HAP-1 (cell line): ENCODE data around the gene METTL15.
"Not testable (repeated sequence)": the region's sequence is repeated elsewhere in the genome, so short reads cannot be mapped to it uniquely, and the experiment has no call there.

ENCODE experiments used
- DNase-seq, 2 experiments: peaks; one replicate each; pipeline ENCODE4 v3.0.0-alpha.2; 2016 to 2020; ENCODE audit warnings: low spot score in 2 of 2
- H3K27me3 ChIP-seq: fragments of 250-450 bp; sonication (Bioruptor Pico); 2 replicates; pipeline ENCODE4 v1.5.1; 2020; ENCODE audit warnings: low read depth, mild to moderate bottlenecking, moderate library complexity
- H3K36me3 ChIP-seq: fragments of 250-450 bp; sonication (Bioruptor Pico); replicated peaks from 2 replicates; pipeline ENCODE4 v1.5.1; 2020; ENCODE audit warnings: mild to moderate bottlenecking
- H3K4me1 ChIP-seq: fragments of 250-450 bp; sonication (Bioruptor Pico); 2 replicates; pipeline ENCODE4 v1.5.1; 2020; ENCODE audit warnings: mild to moderate bottlenecking
- H3K4me3 ChIP-seq: fragments of 250-450 bp; sonication (Bioruptor Pico); 2 replicates; pipeline ENCODE4 v1.5.1; 2020; ENCODE audit warnings: mild to moderate bottlenecking, moderate library complexity
- H3K9me3 ChIP-seq: fragments of 250-450 bp; sonication (Bioruptor Pico); 2 replicates; pipeline ENCODE4 v1.5.1; 2020; ENCODE audit warnings: mild to moderate bottlenecking, moderate library complexity
- in situ Hi-C: fragments of 300-500 bp; cut with MboI; formaldehyde crosslinking; loops from 3 replicates; pipeline ENCODE4 v1.14.3; 2020; ENCODE audit warnings: low sequenced_read_pairs, inconsistent platforms, mixed read lengths

Gene METTL15

GRCh38 chr11:28245131-28245530 lies 136.9 kb downstream of the METTL15 start:
- Histone ChIP-seq H3K27me3 (no peaks in the 10 kb centered on the region), H3K4me3 (no peak overlapping the region), H3K9me3 (no peaks in the 10 kb centered on the region), H3K36me3 (no peaks in the 10 kb centered on the region), H3K4me1 (no peaks in the 10 kb centered on the region)
- in situ Hi-C loops, result no loop called here
- no peak for DNase-seq

GRCh38 chr11:28250192-28250591 lies 142.0 kb downstream of the METTL15 start:
- DNase-seq, result no peak
- H3K4me1 ChIP-seq, result no peaks in the 10 kb centered on the region
- no peaks in the 10 kb centered on the region for H3K27me3 ChIP-seq
- in situ Hi-C loops, result no loop called here
- no peak overlapping the region for H3K4me3 ChIP-seq
- no peaks in the 10 kb centered on the region for H3K9me3 ChIP-seq
- H3K36me3 ChIP-seq, result no peaks in the 10 kb centered on the region

- in situ Hi-C loops, result no loop called here
- Histone ChIP-seq H3K9me3 (no peaks in the 10 kb centered on the region), H3K36me3 (no peaks in the 10 kb centered on the region), H3K4me1 (no peaks in the 10 kb centered on the region), H3K4me3 (no peak overlapping the region), H3K27me3 (no peaks in the 10 kb centered on the region)
- DNase-seq, result no peak
Measured at GRCh38 chr11:28251257-28251656, 143.1 kb downstream of the METTL15 start.

GRCh38 chr11:28257761-28258160 lies 149.6 kb downstream of the METTL15 start:
- DNase-seq, result no peak
- no peak overlapping the region for H3K4me3 ChIP-seq
- no peaks in the 10 kb centered on the region for H3K9me3 ChIP-seq
- no peaks in the 10 kb centered on the region for H3K36me3 ChIP-seq
- no peaks in the 10 kb centered on the region for H3K27me3 ChIP-seq
- no peaks in the 10 kb centered on the region for H3K4me1 ChIP-seq
- in situ Hi-C loops, result no loop called here

GRCh38 chr11:28259177-28259843 lies 151.1 kb downstream of the METTL15 start:
- no peak for DNase-seq
- in situ Hi-C loops, result no loop called here
- H3K27me3 ChIP-seq, result no peaks in the 10 kb centered on the region
- H3K36me3 ChIP-seq, result no peaks in the 10 kb centered on the region
- H3K9me3 ChIP-seq, result no peaks in the 10 kb centered on the region
- H3K4me3 ChIP-seq, result no peak overlapping the region
- H3K4me1 ChIP-seq, result no peaks in the 10 kb centered on the region

- in situ Hi-C loops, result no loop called here
Measured at GRCh38 chr11:28268925-28269324, 160.7 kb downstream of the METTL15 start.

GRCh38 chr11:28269586-28269985 lies 161.4 kb downstream of the METTL15 start:
- no peak overlapping the region for H3K4me3 ChIP-seq
- H3K9me3 ChIP-seq, result no peaks in the 10 kb centered on the region
- H3K36me3 ChIP-seq, result no peaks in the 10 kb centered on the region
- in situ Hi-C loops, result no loop called here
- no peaks in the 10 kb centered on the region for H3K27me3 ChIP-seq
- no peak for DNase-seq
- no peaks in the 10 kb centered on the region for H3K4me1 ChIP-seq

More at GRCh38 chr11:28268925-28269324, 160.7 kb downstream of the METTL15 start:
- H3K36me3 ChIP-seq, result no peaks in the 10 kb centered on the region
- no peaks in the 10 kb centered on the region for H3K9me3 ChIP-seq
- DNase-seq, result no peak
- no peaks in the 10 kb centered on the region for H3K4me1 ChIP-seq
- H3K4me3 ChIP-seq, result no peak overlapping the region
- H3K27me3 ChIP-seq, result no peaks in the 10 kb centered on the region

GRCh38 chr11:28272247-28272646 lies 164.1 kb downstream of the METTL15 start:
- H3K27me3 ChIP-seq, H3K36me3 ChIP-seq, H3K4me3 ChIP-seq, H3K4me1 ChIP-seq, H3K9me3 ChIP-seq, DNase-seq, in situ Hi-C loops: not testable (repeated sequence)

GRCh38 chr11:28274216-28274615 lies 166.0 kb downstream of the METTL15 start:
- no peaks in the 10 kb centered on the region for H3K36me3 ChIP-seq
- no peaks in the 10 kb centered on the region for H3K9me3 ChIP-seq
- DNase-seq, result no peak
- in situ Hi-C loops, result no loop called here
- H3K27me3 ChIP-seq, result no peaks in the 10 kb centered on the region
- H3K4me1 ChIP-seq, result no peaks in the 10 kb centered on the region
- no peak overlapping the region for H3K4me3 ChIP-seq

GRCh38 chr11:28284196-28284595 lies 176.0 kb downstream of the METTL15 start:
- in situ Hi-C loops, result no loop called here

GRCh38 chr11:28289444-28289843 lies 181.3 kb downstream of the METTL15 start:
- Histone ChIP-seq H3K36me3 (no peaks in the 10 kb centered on the region), H3K4me3 (no peak overlapping the region), H3K9me3 (no peaks in the 10 kb centered on the region), H3K27me3 (no peaks in the 10 kb centered on the region), H3K4me1 (no peaks in the 10 kb centered on the region)
- no peak for DNase-seq
- in situ Hi-C loops, result no loop called here

More at GRCh38 chr11:28284196-28284595, 176.0 kb downstream of the METTL15 start:
- H3K4me3 ChIP-seq, result no peak overlapping the region
- no peak for DNase-seq
- no peaks in the 10 kb centered on the region for H3K36me3 ChIP-seq
- H3K9me3 ChIP-seq, result no peaks in the 10 kb centered on the region
- no peaks in the 10 kb centered on the region for H3K4me1 ChIP-seq
- H3K27me3 ChIP-seq, result no peaks in the 10 kb centered on the region

GRCh38 chr11:28290995-28291394 lies 182.8 kb downstream of the METTL15 start:
- H3K4me1 ChIP-seq, H3K4me3 ChIP-seq, H3K9me3 ChIP-seq, H3K36me3 ChIP-seq, DNase-seq, in situ Hi-C loops, H3K27me3 ChIP-seq: not testable (repeated sequence)

GRCh38 chr11:28296426-28296825 lies 188.2 kb downstream of the METTL15 start:
- Histone ChIP-seq H3K36me3 (no peaks in the 10 kb centered on the region), H3K4me3 (no peak overlapping the region), H3K9me3 (no peaks in the 10 kb centered on the region), H3K4me1 (no peaks in the 10 kb centered on the region), H3K27me3 (no peaks in the 10 kb centered on the region)
- DNase-seq, result no peak
- in situ Hi-C loops, result no loop called here

- Histone ChIP-seq H3K27me3 (no peaks in the 10 kb centered on the region), H3K36me3 (no peaks in the 10 kb centered on the region), H3K9me3 (no peaks in the 10 kb centered on the region), H3K4me1 (no peaks in the 10 kb centered on the region), H3K4me3 (no peak overlapping the region)
- in situ Hi-C loops, result no loop called here
- no peak for DNase-seq
Measured at GRCh38 chr11:28298209-28298608, 190.0 kb downstream of the METTL15 start.
